ENCODE data around the gene PPFIA1. TPM values are rescaled to one million over a fixed set of nuclear protein-coding genes. Genes with fewer than 3 reads are reported as not detected.

PPFIA1 gene
- total RNA-seq, 5 donors from 2014 or later (not counting 1 experiment from before 2014, with no cell fraction given): 41.0 to 50.7 (median 49.6) TPM

- H3K9me3 Mint-ChIP-seq: no peaks in the 10 kb centered on the region
- ChIA-PET POLR2A (no interaction called here), CTCF (no interaction called here)
- H3K9me3 ChIP-seq: no peaks in the 10 kb centered on the region
- no peaks in the 10 kb centered on the region for H3K36me3 Mint-ChIP-seq
- H3K27me3 Mint-ChIP-seq: peaks cover 0 to 4% of the 10 kb centered on the region in 2 donors
- H3K4me1 ChIP-seq (ENCODE audit: control insufficient read depth in 1 of 2, extremely low read depth in 1 of 2, insufficient read depth in 2 of 2, low read length in 2 of 2): no peaks in the 10 kb centered on the region
- ATAC-seq (replicated peaks in 1 of 4) (no peak), DNase-seq (no peak)
- peaks cover 0 to 52% of the 10 kb centered on the region in 2 experiments for H3K27me3 ChIP-seq (replicated peaks in 1 of 2; ENCODE audit: control insufficient read depth in 2 of 2, extremely low read depth in 1 of 2, insufficient read depth in 2 of 2, low read length in 1 of 2)
- H3K4me1 Mint-ChIP-seq: no peaks in the 10 kb centered on the region
- no peak overlapping the region for H3K27ac ChIP-seq (ENCODE audit: low read length)
- WGBS (ENCODE audit: insufficient coverage): 89% methylated on average over 11 of the region's 13 CpGs
- no peaks in the 10 kb centered on the region for H3K36me3 ChIP-seq (ENCODE audit: control insufficient read depth in 2 of 2, extremely low read depth in 1 of 2, insufficient read depth in 1 of 2, low read length in 1 of 2)
- H3K4me3 Mint-ChIP-seq: no peak overlapping the region
- no peak overlapping the region for H3K27ac Mint-ChIP-seq
- no peak overlapping the region for H3K4me3 ChIP-seq (ENCODE audit: control insufficient read depth in 1 of 2, extremely low read depth in 1 of 2, low read length in 1 of 2)
Observed at GRCh38 chr11:70433526-70433925, 163.0 kb downstream of the PPFIA1 start.

Other genes with a start within 250 kb of the PPFIA1 start
- gene ANO1, start 192.4 kb upstream of the PPFIA1 start, total RNA-seq: under 1 TPM in 3 of 5 donors, not detected in 2; 0.19 to 0.38 (median 0.33) TPM
- 10 to 100 TPM in 4 of 5 donors, 1 to 10 TPM in 1; 8.4 to 53.9 (median 50.8) TPM for gene FADD, start 67.4 kb upstream of the PPFIA1 start, total RNA-seq
- 1 to 10 TPM in 4 of 5 donors, under 1 TPM in 1; 0.44 to 3.6 (median 2.3) TPM for gene CTTN, start 127.8 kb downstream of the PPFIA1 start, total RNA-seq